RPMI8226 (cell line): Measurements from ENCODE around the gene MSRB1.
"Not testable (repeated sequence)": the region's sequence is repeated elsewhere in the genome, so short reads cannot be mapped to it uniquely, and the experiment has no call there.

Source experiments
- DNase-seq: peaks from one replicate; pipeline ENCODE4 v3.0.0-alpha.2; 2015

MSRB1 gene

DNA sequence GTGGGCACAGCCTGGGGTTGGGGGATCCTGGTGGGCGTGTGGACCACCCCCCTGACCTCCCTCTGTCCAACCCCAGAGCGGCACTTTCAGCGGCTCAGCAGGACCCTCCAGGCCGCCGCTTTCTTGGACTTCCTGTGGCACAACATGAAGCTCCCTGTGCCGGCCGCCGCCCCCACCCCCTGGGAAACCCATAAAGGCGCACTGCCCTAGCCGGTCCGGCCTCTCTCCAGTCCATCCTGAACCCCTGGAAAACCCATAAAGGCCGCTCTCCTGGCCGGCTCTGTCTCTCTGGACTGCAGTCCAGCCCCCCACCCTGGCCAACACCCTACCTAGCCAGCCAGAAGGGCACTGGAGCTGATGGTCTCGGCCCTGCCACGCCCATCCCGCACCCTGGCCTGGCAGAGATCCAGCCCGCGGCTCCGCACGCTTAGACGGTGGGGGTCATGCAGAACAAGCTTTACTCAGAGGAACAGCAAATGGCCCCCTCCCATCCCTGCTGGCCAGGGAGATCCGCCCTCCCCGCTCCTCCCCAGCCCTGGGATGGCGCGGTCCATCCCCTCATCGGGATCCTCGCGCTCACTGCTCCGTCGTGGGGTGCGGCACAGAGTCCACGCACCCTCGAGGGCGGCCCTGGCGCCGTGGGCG lies 35.6 kb upstream of the MSRB1 start:
- no peak for DNase-seq

DNA sequence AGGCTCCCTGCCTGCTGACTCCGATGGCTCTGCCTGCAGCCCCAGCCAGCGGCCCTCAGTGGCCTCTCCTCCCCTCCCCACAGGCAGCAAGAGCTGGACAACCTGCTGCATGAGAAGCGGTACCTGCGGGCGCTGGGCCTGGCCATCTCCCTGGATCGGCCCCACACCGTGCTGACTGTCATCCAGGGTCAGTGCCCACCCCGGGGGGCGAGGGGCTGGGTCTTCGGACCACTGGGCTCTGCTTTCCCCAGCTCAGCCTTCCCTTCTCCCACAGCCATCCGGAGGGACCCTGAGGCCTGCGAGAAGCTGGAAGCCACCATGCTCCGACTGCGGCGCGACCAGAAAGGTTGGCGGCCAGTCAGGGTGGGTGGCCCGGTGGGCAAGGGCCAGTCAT lies 34.9 kb upstream of the MSRB1 start:
- no peak for DNase-seq

GRCh38 chr16:1976951-1977874 lies 34.2 kb upstream of the MSRB1 start:
- DNase-seq, result no peak

- DNase-seq, result no peak
Measured at GRCh38 chr16:1976216-1976520, 33.2 kb upstream of the MSRB1 start.

- DNase-seq, result no peak
Measured at GRCh38 chr16:1975432-1976215, 32.6 kb upstream of the MSRB1 start.

- no peak for DNase-seq
Measured at GRCh38 chr16:1974157-1975070, 31.4 kb upstream of the MSRB1 start.

DNA sequence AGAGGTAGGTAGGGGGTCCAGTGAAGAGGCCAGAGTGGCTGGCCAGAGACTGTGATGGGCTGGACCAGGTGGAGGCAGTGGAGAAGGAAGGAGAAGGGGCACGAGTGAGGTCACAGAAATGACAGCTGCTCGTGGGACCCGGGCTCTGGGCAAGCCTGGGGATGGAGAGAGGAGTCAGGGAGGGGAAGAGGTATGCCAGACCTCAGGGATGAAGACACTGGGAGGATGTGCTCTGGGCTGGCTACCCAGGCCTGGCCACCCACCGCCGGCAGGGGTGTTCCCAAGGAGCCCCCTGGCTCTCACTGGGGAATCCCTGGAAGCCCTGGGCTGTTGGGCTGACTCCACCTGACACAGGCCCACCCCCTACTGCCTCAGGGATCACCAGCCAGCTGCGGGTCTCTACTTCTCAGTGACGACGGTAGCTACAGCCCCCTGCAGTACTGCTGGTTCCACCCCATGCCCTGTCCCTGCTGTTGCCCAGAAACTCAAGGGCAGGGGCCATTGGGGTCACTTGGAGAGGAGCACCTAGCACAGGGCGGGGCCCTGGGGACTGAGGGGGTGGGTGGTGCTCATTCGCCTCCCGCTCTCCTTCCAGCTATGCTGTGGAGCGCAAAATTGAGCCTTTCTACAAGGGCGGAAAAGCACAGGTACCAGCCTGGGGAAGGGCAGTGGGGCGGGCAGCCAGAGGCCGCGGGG lies 30.6 kb upstream of the MSRB1 start:
- DNase-seq, result no peak

DNA sequence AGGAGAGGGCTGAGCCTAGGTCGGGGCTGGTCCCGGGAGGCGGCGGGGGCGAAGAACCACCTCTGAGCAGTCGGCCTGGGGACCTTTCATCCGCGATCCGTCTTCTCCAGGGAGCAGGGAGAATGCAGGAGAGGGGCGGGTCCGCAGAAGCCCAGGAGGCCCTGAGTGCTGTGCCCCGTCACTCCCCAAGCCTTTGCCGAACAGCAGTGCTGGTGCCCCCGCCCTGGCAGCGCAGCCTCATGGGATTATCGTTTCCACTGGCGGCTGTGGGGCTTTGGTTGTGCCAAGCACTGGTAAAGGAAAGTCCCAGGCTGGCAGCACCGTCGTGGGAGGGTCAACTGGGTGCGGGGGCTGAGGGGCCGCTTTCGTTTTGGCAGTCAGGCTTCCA lies 29.5 kb upstream of the MSRB1 start:
- no peak for DNase-seq

DNA sequence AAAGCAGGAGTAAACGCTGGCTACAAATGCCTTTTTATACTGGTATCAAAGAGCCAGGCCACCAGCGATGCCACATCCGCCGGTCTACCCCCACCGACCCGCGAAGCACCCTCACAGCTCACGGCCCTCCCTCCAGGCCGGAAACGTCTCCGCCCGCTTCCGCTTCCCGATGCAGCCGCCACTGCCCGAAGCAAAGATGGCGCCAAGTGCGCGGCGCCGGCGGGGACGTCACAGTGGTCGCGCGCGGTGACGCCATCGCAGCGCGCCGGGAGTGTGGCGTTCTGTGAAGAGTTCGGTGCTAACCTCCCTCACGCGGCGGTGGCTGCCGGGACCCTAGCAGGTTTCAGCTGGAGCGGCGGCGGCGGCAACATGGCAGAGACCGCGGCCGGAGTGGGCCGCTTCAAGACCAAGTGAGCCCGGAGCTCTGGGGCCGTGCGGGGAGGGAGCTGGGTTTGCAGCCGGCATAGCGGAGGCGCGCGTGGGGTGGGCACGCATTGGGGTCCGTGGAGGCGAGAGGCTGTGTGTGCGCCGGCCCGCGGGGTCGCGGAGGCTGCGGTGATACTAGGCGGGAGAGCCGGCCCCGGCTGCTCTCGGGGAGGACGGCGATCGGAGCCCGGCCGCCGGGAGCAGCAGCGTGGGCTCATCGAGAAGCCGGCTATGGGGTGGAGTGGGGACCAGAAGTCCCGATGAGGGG lies 28.9 kb upstream of the MSRB1 start, which contains the start of gene TBL3:
Gene TBL3, plus strand, starts transcription at position 258 of the 694 bp plus-strand sequence. Its CDS starts 112 bp downstream, at position 370.
- DNase-seq, result peak; percentile 99

DNA sequence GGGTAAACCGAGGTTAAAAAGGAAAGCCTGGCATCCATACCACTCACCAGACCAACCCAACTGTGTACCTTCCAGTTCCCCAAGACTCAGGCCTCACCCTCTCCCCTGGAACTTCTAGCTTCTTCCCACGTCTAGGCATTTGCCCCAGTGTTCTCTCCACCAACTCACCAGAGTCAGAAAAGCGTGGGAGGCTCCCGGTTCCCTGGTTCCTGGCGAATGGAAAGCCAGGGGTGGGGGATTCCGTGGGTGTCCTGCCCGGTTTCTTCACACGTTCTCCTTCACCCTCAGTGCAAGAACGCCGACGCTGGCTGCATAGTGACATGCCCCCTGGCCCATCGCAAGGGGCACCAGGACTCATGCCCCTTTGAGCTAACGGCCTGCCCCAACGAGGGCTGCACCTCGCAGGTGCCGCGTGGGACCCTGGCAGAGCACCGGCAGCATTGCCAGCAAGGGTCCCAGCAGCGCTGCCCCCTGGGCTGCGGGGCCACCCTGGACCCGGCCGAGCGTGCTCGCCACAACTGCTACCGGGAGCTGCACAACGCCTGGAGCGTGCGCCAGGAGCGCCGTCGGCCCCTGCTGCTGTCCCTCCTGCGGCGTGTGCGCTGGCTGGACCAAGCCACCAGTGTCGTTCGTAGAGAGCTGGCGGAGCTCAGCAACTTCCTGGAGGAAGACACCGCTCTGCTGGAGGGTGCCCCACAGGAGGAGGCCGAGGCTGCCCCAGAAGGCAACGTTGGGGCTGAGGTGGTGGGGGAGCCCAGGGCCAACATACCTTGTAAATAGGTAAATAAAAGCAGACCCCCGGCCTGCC lies 25.4 kb upstream of the MSRB1 start:
- DNase-seq, result no peak

DNA sequence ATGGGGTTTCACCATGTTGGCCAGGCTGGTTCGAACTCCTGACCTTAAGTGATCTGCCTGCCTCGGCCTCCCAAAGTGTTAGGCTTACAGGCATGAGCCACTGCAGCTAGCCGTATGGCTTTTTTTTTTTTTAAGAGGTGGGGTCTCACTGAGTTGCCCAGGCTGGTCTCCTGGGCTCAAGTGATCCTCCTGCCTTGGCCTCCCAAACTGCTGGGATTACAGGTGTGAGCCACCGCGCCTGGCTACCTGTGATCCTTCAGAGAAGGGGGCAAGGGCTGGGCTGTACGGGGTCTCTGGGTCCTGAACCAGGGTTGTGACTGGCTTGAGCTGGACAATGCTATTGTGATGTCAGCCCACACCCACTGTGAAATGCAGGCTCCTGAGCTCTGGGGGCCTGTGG lies 23.5 kb upstream of the MSRB1 start, which contains the start of gene RNF151:
Gene RNF151, plus strand, starts transcription at position 397 of the 400 bp plus-strand sequence. CDS start 26 bp downstream, outside the sequence.
- DNase-seq, result no peak

GRCh38 chr16:1965396-1966001 lies 22.5 kb upstream of the MSRB1 start:
- no peak for DNase-seq

- DNase-seq, result peak; percentile 100
Measured at GRCh38 chr16:1964506-1965395, 21.8 kb upstream of the MSRB1 start, which contains the start of gene RPS2. TSS of gene RPS2 (minus strand) at chr16:1964826. CDS start at chr16:1964625, 201 bp downstream.

- DNase-seq, result peak; percentile 44
Measured at GRCh38 chr16:1963806-1964505, 21.0 kb upstream of the MSRB1 start.

DNA sequence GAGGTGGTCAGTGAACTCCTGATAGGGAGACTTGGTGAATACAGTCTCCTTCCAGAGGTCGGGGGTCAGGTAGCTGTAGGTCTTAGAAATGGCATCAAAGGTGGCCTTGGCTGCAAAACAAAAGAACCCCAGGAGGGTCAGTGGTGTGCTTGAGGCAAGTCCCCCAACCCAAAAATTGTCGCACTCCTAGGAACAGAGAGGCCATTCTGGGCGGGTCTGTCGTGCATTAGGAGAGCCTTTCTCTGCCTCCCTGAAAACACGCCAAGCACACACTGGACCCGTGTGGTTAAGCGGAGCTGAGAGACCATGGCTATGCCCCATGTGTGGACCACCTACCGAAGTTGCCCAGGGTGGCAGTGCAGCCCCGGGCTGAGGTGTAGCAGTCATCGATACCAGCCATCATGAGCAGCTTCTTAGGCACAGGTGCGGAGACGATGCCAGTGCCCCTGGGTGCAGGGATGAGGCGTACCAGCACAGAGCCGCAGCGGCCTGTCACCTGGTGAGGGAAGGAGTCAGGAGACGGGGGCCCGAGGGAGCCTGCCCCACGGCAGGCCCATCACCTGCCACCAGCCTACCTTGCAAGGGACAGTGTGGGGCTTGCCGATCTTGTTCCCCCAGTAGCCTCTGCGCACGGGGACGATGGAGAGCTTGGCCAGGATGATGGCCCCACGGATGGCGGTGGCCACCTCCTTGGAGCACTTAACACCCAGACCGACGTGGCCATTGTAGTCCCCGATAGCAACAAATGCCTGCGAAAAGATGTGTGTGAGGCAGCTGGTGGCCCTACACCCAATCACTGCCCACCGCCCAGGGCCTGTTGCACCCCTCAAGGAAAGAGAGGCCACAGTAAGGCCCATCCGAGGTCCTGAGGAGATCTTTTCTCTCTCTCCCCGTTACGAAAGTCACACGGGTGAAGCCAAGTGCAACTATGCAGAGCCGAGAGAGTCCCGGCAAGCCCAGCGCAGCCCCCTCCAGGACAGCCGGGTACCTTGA lies 19.5 kb upstream of the MSRB1 start:
- not testable (repeated sequence) for DNase-seq

GRCh38 chr16:1961651-1962067 lies 18.7 kb upstream of the MSRB1 start:
- DNase-seq, result no peak
